ENCODE data around the gene TM6SF1. TPM values are rescaled to one million over a fixed set of nuclear protein-coding genes. Genes with fewer than 3 reads are reported as not detected.
"Not testable (repeated sequence)": the region's sequence is repeated elsewhere in the genome, so short reads cannot be mapped to it uniquely, and the experiment has no call there.

TM6SF1 gene
- total RNA-seq, 3 donors from 2014 or later (not counting 1 experiment from before 2014, with no cell fraction given): 10.4 to 15.5 (median 12.6) TPM

GRCh38 chr15:83078712-83079111, 28.7 kb upstream of the TM6SF1 start:
- Histone ChIP-seq H3K4me3 (ENCODE audit: low read length) (no peak overlapping the region), H3K36me3 (ENCODE audit: control insufficient read depth, insufficient read depth, low read length) (no peaks in the 10 kb centered on the region), H3K27me3 (ENCODE audit: control insufficient read depth, insufficient read depth, low read length) (peaks cover 2% of the 10 kb centered on the region), H3K27ac (ENCODE audit: low read length) (no peak overlapping the region), H3K4me1 (ENCODE audit: control insufficient read depth, insufficient read depth, low read length) (no peaks in the 10 kb centered on the region), H3K9me3 (ENCODE audit: control insufficient read depth, insufficient read depth, low read length) (peaks cover under 1% of the 10 kb centered on the region)
- Mint-ChIP-seq H3K27me3 (ENCODE audit: low read depth in 2 of 2) (peaks cover 26 to 37% of the 10 kb centered on the region in 2 donors), H3K4me1 (peaks cover 0 to 8% of the 10 kb centered on the region in 2 donors), H3K36me3 (no peaks in the 10 kb centered on the region), H3K4me3 (no peak overlapping the region), H3K27ac (no peak overlapping the region), H3K9me3 (no peaks in the 10 kb centered on the region)
- ATAC-seq: no peak
- intact Hi-C loops (cut with micrococcal nuclease): no loop called here
- WGBS (ENCODE audit: insufficient coverage): 90% methylated on average over 7 of the region's 7 CpGs
- DNase-seq: no peak
- TF ChIP-seq, protein P1, sequence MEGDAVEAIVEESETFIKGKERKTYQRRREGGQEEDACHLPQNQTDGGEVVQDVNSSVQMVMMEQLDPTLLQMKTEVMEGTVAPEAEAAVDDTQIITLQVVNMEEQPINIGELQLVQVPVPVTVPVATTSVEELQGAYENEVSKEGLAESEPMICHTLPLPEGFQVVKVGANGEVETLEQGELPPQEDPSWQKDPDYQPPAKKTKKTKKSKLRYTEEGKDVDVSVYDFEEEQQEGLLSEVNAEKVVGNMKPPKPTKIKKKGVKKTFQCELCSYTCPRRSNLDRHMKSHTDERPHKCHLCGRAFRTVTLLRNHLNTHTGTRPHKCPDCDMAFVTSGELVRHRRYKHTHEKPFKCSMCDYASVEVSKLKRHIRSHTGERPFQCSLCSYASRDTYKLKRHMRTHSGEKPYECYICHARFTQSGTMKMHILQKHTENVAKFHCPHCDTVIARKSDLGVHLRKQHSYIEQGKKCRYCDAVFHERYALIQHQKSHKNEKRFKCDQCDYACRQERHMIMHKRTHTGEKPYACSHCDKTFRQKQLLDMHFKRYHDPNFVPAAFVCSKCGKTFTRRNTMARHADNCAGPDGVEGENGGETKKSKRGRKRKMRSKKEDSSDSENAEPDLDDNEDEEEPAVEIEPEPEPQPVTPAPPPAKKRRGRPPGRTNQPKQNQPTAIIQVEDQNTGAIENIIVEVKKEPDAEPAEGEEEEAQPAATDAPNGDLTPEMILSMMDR (IDR thresholded peaks at IDR 0.05): no peak

- H3K9me3 Mint-ChIP-seq: no peaks in the 10 kb centered on the region
- H3K4me3 ChIP-seq (ENCODE audit: low read length): no peak overlapping the region
- no peak overlapping the region for H3K27ac ChIP-seq (ENCODE audit: low read length)
- H3K27ac Mint-ChIP-seq: no peak overlapping the region
- H3K4me1 Mint-ChIP-seq: peaks cover 0 to 8% of the 10 kb centered on the region in 2 donors
- TF ChIP-seq, protein P1 (IDR thresholded peaks at IDR 0.05): no peak
- DNase-seq: no peak
- peaks cover 18 to 30% of the 10 kb centered on the region in 2 donors for H3K27me3 Mint-ChIP-seq (ENCODE audit: low read depth in 2 of 2)
- peaks cover 2% of the 10 kb centered on the region for H3K27me3 ChIP-seq (ENCODE audit: control insufficient read depth, insufficient read depth, low read length)
- no peak overlapping the region for H3K4me3 Mint-ChIP-seq
- intact Hi-C loops (cut with micrococcal nuclease): no loop called here
- no peaks in the 10 kb centered on the region for H3K4me1 ChIP-seq (ENCODE audit: control insufficient read depth, insufficient read depth, low read length)
- H3K36me3 ChIP-seq (ENCODE audit: control insufficient read depth, insufficient read depth, low read length): no peaks in the 10 kb centered on the region
- H3K9me3 ChIP-seq (ENCODE audit: control insufficient read depth, insufficient read depth, low read length): no peaks in the 10 kb centered on the region
- WGBS (ENCODE audit: insufficient coverage): 89% methylated on average over 3 of the region's 5 CpGs
- no peak for ATAC-seq
- no peaks in the 10 kb centered on the region for H3K36me3 Mint-ChIP-seq
Observed at GRCh38 chr15:83081256-83082014, 26.0 kb upstream of the TM6SF1 start.

DNA sequence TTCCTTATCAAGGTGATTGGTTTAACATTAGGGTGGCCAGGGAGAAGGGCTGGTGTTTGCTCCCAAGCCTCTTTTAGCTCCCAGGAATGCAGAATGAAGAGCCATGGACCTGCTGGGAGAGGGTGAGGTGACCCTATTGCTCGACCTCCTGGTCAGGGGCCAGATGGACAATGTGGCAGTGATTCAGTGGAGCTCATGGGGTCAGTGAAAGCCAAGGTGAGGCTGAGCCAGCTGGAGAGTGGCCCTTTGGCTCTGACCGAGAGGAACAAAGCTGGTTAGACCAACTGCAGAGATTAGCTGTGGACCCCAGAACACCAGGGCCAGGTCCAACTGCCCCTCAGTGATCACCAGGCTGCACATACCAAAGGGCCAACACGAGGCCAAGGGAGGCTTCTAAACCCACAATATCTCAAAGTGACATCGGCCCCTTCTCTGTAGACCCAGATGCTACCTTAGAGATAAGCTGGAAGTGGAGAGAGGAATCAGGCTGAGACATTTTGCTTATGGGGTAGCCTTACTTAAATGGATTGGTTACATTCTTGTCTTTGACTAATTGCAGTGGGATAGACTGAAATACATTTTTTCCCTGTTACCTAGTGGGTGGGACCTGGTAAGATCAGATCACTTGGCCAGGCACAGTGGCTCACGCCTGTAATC, 24.6 kb upstream of the TM6SF1 start:
- H3K9me3 ChIP-seq (ENCODE audit: control insufficient read depth, insufficient read depth, low read length): no peaks in the 10 kb centered on the region
- peaks cover 0 to 8% of the 10 kb centered on the region in 2 donors for H3K4me1 Mint-ChIP-seq
- TF ChIP-seq, protein P1 (IDR thresholded peaks at IDR 0.05): no peak
- intact Hi-C loops (cut with micrococcal nuclease): no loop called here
- H3K27ac Mint-ChIP-seq: no peak overlapping the region
- 85% methylated on average over 3 of the region's 5 CpGs for WGBS (ENCODE audit: insufficient coverage)
- H3K27me3 ChIP-seq (ENCODE audit: control insufficient read depth, insufficient read depth, low read length): peaks cover 2% of the 10 kb centered on the region
- H3K4me3 ChIP-seq (ENCODE audit: low read length): no peak overlapping the region
- H3K36me3 ChIP-seq (ENCODE audit: control insufficient read depth, insufficient read depth, low read length): no peaks in the 10 kb centered on the region
- no peaks in the 10 kb centered on the region for H3K36me3 Mint-ChIP-seq
- no peaks in the 10 kb centered on the region for H3K4me1 ChIP-seq (ENCODE audit: control insufficient read depth, insufficient read depth, low read length)
- H3K27ac ChIP-seq (ENCODE audit: low read length): no peak overlapping the region
- DNase-seq (no peak), ATAC-seq (no peak)
- H3K4me3 Mint-ChIP-seq: no peak overlapping the region
- no peaks in the 10 kb centered on the region for H3K9me3 Mint-ChIP-seq
- H3K27me3 Mint-ChIP-seq (ENCODE audit: low read depth in 2 of 2): peaks cover 14 to 36% of the 10 kb centered on the region in 2 donors

DNA sequence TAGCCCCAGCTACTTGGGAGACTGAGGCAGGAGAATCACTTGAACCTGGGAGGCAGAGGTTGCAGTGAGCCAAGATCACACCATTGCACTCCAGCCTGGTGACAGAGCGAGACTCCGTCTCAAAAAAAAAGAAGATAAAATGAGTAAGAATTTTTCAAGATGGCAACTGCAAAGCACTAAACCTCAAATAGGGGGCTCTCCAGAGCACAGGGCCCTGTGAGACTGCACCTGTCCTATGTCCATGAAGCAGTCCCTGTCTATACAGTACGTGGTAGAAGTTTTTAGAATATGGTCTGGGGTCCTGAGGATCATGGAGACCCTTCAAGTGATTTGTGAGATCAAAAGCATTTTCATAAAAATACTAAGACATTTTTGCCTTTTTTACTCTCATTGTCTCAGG, 22.0 kb upstream of the TM6SF1 start:
- H3K9me3 Mint-ChIP-seq; H3K27me3 ChIP-seq (ENCODE audit: control insufficient read depth, insufficient read depth, low read length); H3K4me1 Mint-ChIP-seq; H3K4me1 ChIP-seq (ENCODE audit: control insufficient read depth, insufficient read depth, low read length); intact Hi-C loops (cut with micrococcal nuclease); ATAC-seq; H3K27ac Mint-ChIP-seq; H3K4me3 Mint-ChIP-seq; H3K36me3 Mint-ChIP-seq; H3K4me3 ChIP-seq (ENCODE audit: low read length); H3K36me3 ChIP-seq (ENCODE audit: control insufficient read depth, insufficient read depth, low read length); DNase-seq; H3K9me3 ChIP-seq (ENCODE audit: control insufficient read depth, insufficient read depth, low read length); H3K27ac ChIP-seq (ENCODE audit: low read length): not testable (repeated sequence)
- 94% methylated on average over 2 of the region's 3 CpGs for WGBS (ENCODE audit: insufficient coverage)
- peaks cover 12 to 27% of the 10 kb centered on the region in 2 donors for H3K27me3 Mint-ChIP-seq (ENCODE audit: low read depth in 2 of 2)

DNA sequence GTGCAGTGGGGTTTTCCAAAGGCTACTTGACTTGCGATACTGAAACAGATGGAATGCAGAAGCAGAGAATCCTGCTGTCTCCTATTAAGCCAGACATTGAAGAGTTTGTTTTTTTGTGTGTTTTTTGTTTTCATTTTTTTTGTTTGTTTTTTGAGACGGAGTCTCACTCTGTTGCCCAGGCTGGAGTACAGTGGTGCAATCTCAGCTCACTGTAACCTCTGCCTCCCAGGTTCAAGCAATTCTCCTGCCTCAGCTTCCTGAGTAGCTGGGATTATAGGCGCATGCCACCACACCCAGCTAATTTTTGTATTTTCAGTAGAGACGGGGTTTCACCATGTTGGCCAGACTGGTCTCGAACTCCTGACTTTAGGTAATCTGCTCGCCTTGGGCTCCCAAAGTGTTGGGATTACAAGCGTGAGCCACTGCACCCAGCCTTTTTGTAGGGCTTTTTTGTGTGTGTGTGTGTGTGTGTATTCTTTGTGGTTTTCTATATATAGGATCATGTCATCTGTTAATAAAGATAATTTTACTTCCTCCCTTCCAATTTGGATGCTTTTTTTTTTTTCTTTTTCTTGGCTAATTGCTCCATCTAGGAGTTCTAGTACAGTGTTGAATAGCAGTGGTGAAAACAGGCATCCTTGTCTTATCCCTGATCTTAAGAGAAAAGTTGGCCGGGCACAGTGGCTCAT, 21.4 kb upstream of the TM6SF1 start:
- H3K36me3 ChIP-seq (ENCODE audit: control insufficient read depth, insufficient read depth, low read length); DNase-seq; intact Hi-C loops (cut with micrococcal nuclease); H3K9me3 ChIP-seq (ENCODE audit: control insufficient read depth, insufficient read depth, low read length); H3K4me3 ChIP-seq (ENCODE audit: low read length); H3K4me1 Mint-ChIP-seq; H3K27me3 ChIP-seq (ENCODE audit: control insufficient read depth, insufficient read depth, low read length); H3K4me1 ChIP-seq (ENCODE audit: control insufficient read depth, insufficient read depth, low read length); H3K27ac ChIP-seq (ENCODE audit: low read length); H3K9me3 Mint-ChIP-seq; H3K36me3 Mint-ChIP-seq; ATAC-seq; H3K27ac Mint-ChIP-seq; H3K4me3 Mint-ChIP-seq: not testable (repeated sequence)
- H3K27me3 Mint-ChIP-seq (ENCODE audit: low read depth in 2 of 2): peaks cover 14 to 27% of the 10 kb centered on the region in 2 donors
- WGBS (ENCODE audit: insufficient coverage): 95% methylated on average over 8 of the region's 8 CpGs
